ENCODE data around the gene P3H1.

- no peak for TF ChIP-seq CTCF (IDR thresholded peaks at IDR 0.05)
- no peak for TF ChIP-seq POLR2A (IDR thresholded peaks at IDR 0.05)
These were observed 31.2 kb upstream of the P3H1 start for GRCh38 chr1:42797979-42798378.

All from thyroid gland (tissue), 4 donors.